ENCODE measurements around the gene RMDN2. TPM values are rescaled to one million over a fixed set of nuclear protein-coding genes. Genes with fewer than 3 reads are reported as not detected.
"Not testable (repeated sequence)": the region's sequence is repeated elsewhere in the genome, so short reads cannot be mapped to it uniquely, and the experiment has no call there.

Gene RMDN2
- polyA plus RNA-seq, 3 donors, result 7.0 to 14.3 (median 10.7) TPM

- Histone ChIP-seq H3K9ac (ENCODE audit: insufficient read depth, low read length, poor library complexity, severe bottlenecking) (no peak overlapping the region), H3K36me3 (replicated peaks in 1 of 2; ENCODE audit: control insufficient read depth in 1 of 2, insufficient read depth in 2 of 2, low read length in 2 of 2) (peaks cover 8 to 36% of the 10 kb centered on the region in 2 donors), H3K4me2 (replicated peaks; ENCODE audit: extremely low read depth, low read length, poor library complexity, severe bottlenecking) (no peak overlapping the region), H3K79me2 (ENCODE audit: insufficient read depth, low read length) (no peaks in the 10 kb centered on the region), H3K4me1 (ENCODE audit: control insufficient read depth in 1 of 2, insufficient read depth in 2 of 2, low read length in 2 of 2) (no peaks in the 10 kb centered on the region), H4K20me1 (ENCODE audit: insufficient read depth, low read length) (no peaks in the 10 kb centered on the region), H3K9me3 (replicated peaks in 1 of 2; ENCODE audit: control insufficient read depth in 1 of 2, insufficient read depth in 1 of 2, low read length in 2 of 2) (no peaks in the 10 kb centered on the region), H3K4me3 (replicated peaks in 1 of 3; ENCODE audit: low read depth in 2 of 3, low read length in 3 of 3) (no peak overlapping the region), H3K27me3 (ENCODE audit: control insufficient read depth in 2 of 2, insufficient read depth in 2 of 2, low read length in 2 of 2) (no peaks in the 10 kb centered on the region), H3K27ac (ENCODE audit: low read depth in 1 of 2, low read length in 2 of 2) (no peak overlapping the region), H2AFZ (ENCODE audit: insufficient read depth, low read depth, low read length, poor library complexity, severe bottlenecking) (no peak overlapping the region)
- H3K36me3 Mint-ChIP-seq, result peaks cover 38 to 44% of the 10 kb centered on the region in 2 donors
- no peak overlapping the region for H3K27ac Mint-ChIP-seq
- DNase-seq, result no peak
- TF ChIP-seq CTCF (IDR thresholded peaks at IDR 0.05), result no peak
- peaks cover 0 to 5% (median 0%) of the 10 kb centered on the region in 3 donors for H3K27me3 Mint-ChIP-seq (ENCODE audit: low read depth in 3 of 3)
- H3K4me1 Mint-ChIP-seq, result no peaks in the 10 kb centered on the region
- no peak overlapping the region for H3K4me3 Mint-ChIP-seq
- peaks cover 0 to 6% (median 4%) of the 10 kb centered on the region in 7 donors for H3K9me3 Mint-ChIP-seq
- no CpG with 5 or more reads among the region's 1 CpG for WGBS (ENCODE audit: insufficient coverage)
- intact Hi-C loops (cut with micrococcal nuclease), result no loop called here
Measured at GRCh38 chr2:37997629-37998028, 72.5 kb downstream of the RMDN2 start.

GRCh38 chr2:38000485-38001222 is 75.6 kb downstream of the RMDN2 start:
- Histone ChIP-seq H3K36me3 (replicated peaks in 1 of 2; ENCODE audit: control insufficient read depth in 1 of 2, insufficient read depth in 2 of 2, low read length in 2 of 2) (peaks cover 8 to 36% of the 10 kb centered on the region in 2 donors), H2AFZ (ENCODE audit: insufficient read depth, low read depth, low read length, poor library complexity, severe bottlenecking) (no peak overlapping the region), H3K4me2 (replicated peaks; ENCODE audit: extremely low read depth, low read length, poor library complexity, severe bottlenecking) (no peak overlapping the region), H3K9ac (ENCODE audit: insufficient read depth, low read length, poor library complexity, severe bottlenecking) (no peak overlapping the region), H3K27me3 (ENCODE audit: control insufficient read depth in 2 of 2, insufficient read depth in 2 of 2, low read length in 2 of 2) (no peaks in the 10 kb centered on the region), H3K4me3 (replicated peaks in 1 of 3; ENCODE audit: low read depth in 2 of 3, low read length in 3 of 3) (no peak overlapping the region), H4K20me1 (ENCODE audit: insufficient read depth, low read length) (no peaks in the 10 kb centered on the region), H3K9me3 (replicated peaks in 1 of 2; ENCODE audit: control insufficient read depth in 1 of 2, insufficient read depth in 1 of 2, low read length in 2 of 2) (no peaks in the 10 kb centered on the region), H3K79me2 (ENCODE audit: insufficient read depth, low read length) (no peaks in the 10 kb centered on the region), H3K27ac (ENCODE audit: low read depth in 1 of 2, low read length in 2 of 2) (no peak overlapping the region), H3K4me1 (ENCODE audit: control insufficient read depth in 1 of 2, insufficient read depth in 2 of 2, low read length in 2 of 2) (no peaks in the 10 kb centered on the region)
- Mint-ChIP-seq H3K27me3 (ENCODE audit: low read depth in 3 of 3) (peaks cover 0 to 5% (median 0%) of the 10 kb centered on the region in 3 donors), H3K4me3 (no peak overlapping the region), H3K4me1 (no peaks in the 10 kb centered on the region), H3K9me3 (peaks cover 0 to 7% (median 4%) of the 10 kb centered on the region in 7 donors), H3K27ac (no peak overlapping the region), H3K36me3 (peaks cover 40 to 42% of the 10 kb centered on the region in 2 donors)
- intact Hi-C loops (cut with micrococcal nuclease), result no loop called here
- 100% methylated on average over 1 of the region's 1 CpG for WGBS (ENCODE audit: insufficient coverage)
- no peak for DNase-seq
- TF ChIP-seq CTCF (IDR thresholded peaks at IDR 0.05), result no peak

GRCh38 chr2:38010187-38010586 is 85.1 kb downstream of the RMDN2 start:
- H3K4me3 ChIP-seq (replicated peaks in 1 of 3; ENCODE audit: low read depth in 2 of 3, low read length in 3 of 3); H3K9me3 ChIP-seq (replicated peaks in 1 of 2; ENCODE audit: control insufficient read depth in 1 of 2, insufficient read depth in 1 of 2, low read length in 2 of 2); H3K27ac ChIP-seq (ENCODE audit: low read depth in 1 of 2, low read length in 2 of 2); H3K4me2 ChIP-seq (replicated peaks; ENCODE audit: extremely low read depth, low read length, poor library complexity, severe bottlenecking); H3K27me3 Mint-ChIP-seq (ENCODE audit: low read depth in 3 of 3); H3K4me3 Mint-ChIP-seq; H3K27ac Mint-ChIP-seq; H3K27me3 ChIP-seq (ENCODE audit: control insufficient read depth in 2 of 2, insufficient read depth in 2 of 2, low read length in 2 of 2); H4K20me1 ChIP-seq (ENCODE audit: insufficient read depth, low read length); H3K4me1 ChIP-seq (ENCODE audit: control insufficient read depth in 1 of 2, insufficient read depth in 2 of 2, low read length in 2 of 2); H2AFZ ChIP-seq (ENCODE audit: insufficient read depth, low read depth, low read length, poor library complexity, severe bottlenecking); H3K4me1 Mint-ChIP-seq; H3K79me2 ChIP-seq (ENCODE audit: insufficient read depth, low read length); DNase-seq; H3K9ac ChIP-seq (ENCODE audit: insufficient read depth, low read length, poor library complexity, severe bottlenecking); intact Hi-C loops (cut with micrococcal nuclease): not testable (repeated sequence)
- 97% methylated on average over 4 of the region's 6 CpGs for WGBS (ENCODE audit: insufficient coverage)
- peaks cover 43 to 55% of the 10 kb centered on the region in 2 donors for H3K36me3 Mint-ChIP-seq
- H3K36me3 ChIP-seq (replicated peaks in 1 of 2; ENCODE audit: control insufficient read depth in 1 of 2, insufficient read depth in 2 of 2, low read length in 2 of 2), result peaks cover 2 to 26% of the 10 kb centered on the region in 2 donors
- peaks cover 1 to 13% (median 7%) of the 10 kb centered on the region in 7 donors for H3K9me3 Mint-ChIP-seq

Data from CD14-positive monocyte (primary cell).